RPMI8226 (cell line): ENCODE results near the gene UNC79.
"Not testable (repeated sequence)": the region's sequence is repeated elsewhere in the genome, so short reads cannot be mapped to it uniquely, and the experiment has no call there.

ENCODE experiments used
- DNase-seq: peaks from one replicate; pipeline ENCODE4 v3.0.0-alpha.2; 2015

UNC79 gene

GRCh38 chr14:93430315-93431035, at the start of gene UNC79:
UNC79 (plus strand) TSS chr14:93430939; CDS start chr14:93431030, 91 bp downstream.
- DNase-seq: no peak

- no peak for DNase-seq
These were observed 49.1 kb upstream of the UNC79 start for GRCh38 chr14:93381644-93382043.

GRCh38 chr14:93384256-93384655, 46.5 kb upstream of the UNC79 start:
- DNase-seq: not testable (repeated sequence)

GRCh38 chr14:93395231-93395630, 35.5 kb upstream of the UNC79 start:
- DNase-seq: no peak

- no peak for DNase-seq
These were observed 34.3 kb upstream of the UNC79 start for GRCh38 chr14:93396456-93396855.

GRCh38 chr14:93398491-93398890, 32.2 kb upstream of the UNC79 start:
- no peak for DNase-seq

- no peak for DNase-seq
These were observed 27.8 kb upstream of the UNC79 start for GRCh38 chr14:93402951-93403350.

- no peak for DNase-seq
These were observed 20.7 kb upstream of the UNC79 start for GRCh38 chr14:93410021-93410420.

- DNase-seq: no peak
These were observed 19.8 kb upstream of the UNC79 start for GRCh38 chr14:93410893-93411292.

GRCh38 chr14:93425136-93425535, 5.6 kb upstream of the UNC79 start:
- DNase-seq: not testable (repeated sequence)

GRCh38 chr14:93426750-93427149, 4.0 kb upstream of the UNC79 start:
- no peak for DNase-seq

GRCh38 chr14:93431036-93431670, 414 bp downstream of the UNC79 start:
- DNase-seq: no peak

GRCh38 chr14:93454224-93454623, 23.5 kb downstream of the UNC79 start:
- no peak for DNase-seq

- DNase-seq: no peak
These were observed 25.6 kb downstream of the UNC79 start for GRCh38 chr14:93456356-93456755.

- no peak for DNase-seq
These were observed 27.5 kb downstream of the UNC79 start for GRCh38 chr14:93458234-93458633.

GRCh38 chr14:93462479-93462878, 31.7 kb downstream of the UNC79 start:
- no peak for DNase-seq

- DNase-seq: no peak
These were observed 33.5 kb downstream of the UNC79 start for GRCh38 chr14:93464271-93464670.

GRCh38 chr14:93475471-93475870, 44.7 kb downstream of the UNC79 start:
- no peak for DNase-seq

GRCh38 chr14:93476305-93476704, 45.6 kb downstream of the UNC79 start:
- no peak for DNase-seq

- not testable (repeated sequence) for DNase-seq
These were observed 48.3 kb downstream of the UNC79 start for GRCh38 chr14:93479074-93479473.

GRCh38 chr14:93480867-93481266, 50.1 kb downstream of the UNC79 start:
- no peak for DNase-seq

- DNase-seq: no peak
These were observed 51.0 kb downstream of the UNC79 start for GRCh38 chr14:93481758-93482157.

GRCh38 chr14:93490001-93490400, 59.3 kb downstream of the UNC79 start:
- no peak for DNase-seq

GRCh38 chr14:93493054-93493453, 62.3 kb downstream of the UNC79 start:
- DNase-seq: no peak

GRCh38 chr14:93493622-93494021, 62.9 kb downstream of the UNC79 start:
- DNase-seq: not testable (repeated sequence)
